ENCODE results near the gene ARL8B. TPM values are rescaled to one million over a fixed set of nuclear protein-coding genes. Genes with fewer than 3 reads are reported as not detected.

Gene ARL8B
- total and polyA plus RNA-seq, 4 donors = 20.2 to 36.2 (median 24.2) TPM

GRCh38 chr3:5092018-5092417, 30.1 kb upstream of the ARL8B start:
- WGBS = 74% methylated on average over 1 of the region's 1 CpG
- no peaks in the 10 kb centered on the region for H3K9me3 ChIP-seq (ENCODE audit: control insufficient read depth in 4 of 4, low read length in 3 of 4)
- peaks cover 0 to 5% (median 0%) of the 10 kb centered on the region in 4 donors for H3K27me3 ChIP-seq (ENCODE audit: control insufficient read depth in 4 of 4, insufficient read depth in 4 of 4, low read length in 3 of 4)
- no peaks in the 10 kb centered on the region for H3K36me3 ChIP-seq (ENCODE audit: control insufficient read depth in 4 of 4, insufficient read depth in 3 of 4, low read depth in 1 of 4, low read length in 3 of 4)
- TF ChIP-seq RAD21 (IDR thresholded peaks at IDR 0.05) (no peak), JUND (IDR thresholded peaks at IDR 0.05) (no peak), FOXA1 (IDR thresholded peaks at IDR 0.05) (no peak), GABPA (IDR thresholded peaks at IDR 0.05 in 1 of 2, conservative IDR thresholded peaks at IDR 0.05 in 1 of 2) (no peak), HNF4A (conservative IDR thresholded peaks at IDR 0.05) (no peak), EGR1 (IDR thresholded peaks at IDR 0.05; ENCODE audit: low read depth in 2 of 2) (no peak), SP1 (IDR thresholded peaks at IDR 0.05) (no peak), TAF1 (conservative IDR thresholded peaks at IDR 0.05) (no peak), RXRA (IDR thresholded peaks at IDR 0.05) (no peak), ZBTB33 (IDR thresholded peaks at IDR 0.05) (no peak), YY1 (IDR thresholded peaks at IDR 0.05) (no peak)
- TF ChIP-seq, protein P1, sequence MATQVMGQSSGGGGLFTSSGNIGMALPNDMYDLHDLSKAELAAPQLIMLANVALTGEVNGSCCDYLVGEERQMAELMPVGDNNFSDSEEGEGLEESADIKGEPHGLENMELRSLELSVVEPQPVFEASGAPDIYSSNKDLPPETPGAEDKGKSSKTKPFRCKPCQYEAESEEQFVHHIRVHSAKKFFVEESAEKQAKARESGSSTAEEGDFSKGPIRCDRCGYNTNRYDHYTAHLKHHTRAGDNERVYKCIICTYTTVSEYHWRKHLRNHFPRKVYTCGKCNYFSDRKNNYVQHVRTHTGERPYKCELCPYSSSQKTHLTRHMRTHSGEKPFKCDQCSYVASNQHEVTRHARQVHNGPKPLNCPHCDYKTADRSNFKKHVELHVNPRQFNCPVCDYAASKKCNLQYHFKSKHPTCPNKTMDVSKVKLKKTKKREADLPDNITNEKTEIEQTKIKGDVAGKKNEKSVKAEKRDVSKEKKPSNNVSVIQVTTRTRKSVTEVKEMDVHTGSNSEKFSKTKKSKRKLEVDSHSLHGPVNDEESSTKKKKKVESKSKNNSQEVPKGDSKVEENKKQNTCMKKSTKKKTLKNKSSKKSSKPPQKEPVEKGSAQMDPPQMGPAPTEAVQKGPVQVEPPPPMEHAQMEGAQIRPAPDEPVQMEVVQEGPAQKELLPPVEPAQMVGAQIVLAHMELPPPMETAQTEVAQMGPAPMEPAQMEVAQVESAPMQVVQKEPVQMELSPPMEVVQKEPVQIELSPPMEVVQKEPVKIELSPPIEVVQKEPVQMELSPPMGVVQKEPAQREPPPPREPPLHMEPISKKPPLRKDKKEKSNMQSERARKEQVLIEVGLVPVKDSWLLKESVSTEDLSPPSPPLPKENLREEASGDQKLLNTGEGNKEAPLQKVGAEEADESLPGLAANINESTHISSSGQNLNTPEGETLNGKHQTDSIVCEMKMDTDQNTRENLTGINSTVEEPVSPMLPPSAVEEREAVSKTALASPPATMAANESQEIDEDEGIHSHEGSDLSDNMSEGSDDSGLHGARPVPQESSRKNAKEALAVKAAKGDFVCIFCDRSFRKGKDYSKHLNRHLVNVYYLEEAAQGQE (IDR thresholded peaks at IDR 0.05) = no peak
- TF ChIP-seq, protein P2, sequence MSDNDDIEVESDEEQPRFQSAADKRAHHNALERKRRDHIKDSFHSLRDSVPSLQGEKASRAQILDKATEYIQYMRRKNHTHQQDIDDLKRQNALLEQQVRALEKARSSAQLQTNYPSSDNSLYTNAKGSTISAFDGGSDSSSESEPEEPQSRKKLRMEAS (IDR thresholded peaks at IDR 0.05) = no peak
- TF ChIP-seq, protein P3, sequence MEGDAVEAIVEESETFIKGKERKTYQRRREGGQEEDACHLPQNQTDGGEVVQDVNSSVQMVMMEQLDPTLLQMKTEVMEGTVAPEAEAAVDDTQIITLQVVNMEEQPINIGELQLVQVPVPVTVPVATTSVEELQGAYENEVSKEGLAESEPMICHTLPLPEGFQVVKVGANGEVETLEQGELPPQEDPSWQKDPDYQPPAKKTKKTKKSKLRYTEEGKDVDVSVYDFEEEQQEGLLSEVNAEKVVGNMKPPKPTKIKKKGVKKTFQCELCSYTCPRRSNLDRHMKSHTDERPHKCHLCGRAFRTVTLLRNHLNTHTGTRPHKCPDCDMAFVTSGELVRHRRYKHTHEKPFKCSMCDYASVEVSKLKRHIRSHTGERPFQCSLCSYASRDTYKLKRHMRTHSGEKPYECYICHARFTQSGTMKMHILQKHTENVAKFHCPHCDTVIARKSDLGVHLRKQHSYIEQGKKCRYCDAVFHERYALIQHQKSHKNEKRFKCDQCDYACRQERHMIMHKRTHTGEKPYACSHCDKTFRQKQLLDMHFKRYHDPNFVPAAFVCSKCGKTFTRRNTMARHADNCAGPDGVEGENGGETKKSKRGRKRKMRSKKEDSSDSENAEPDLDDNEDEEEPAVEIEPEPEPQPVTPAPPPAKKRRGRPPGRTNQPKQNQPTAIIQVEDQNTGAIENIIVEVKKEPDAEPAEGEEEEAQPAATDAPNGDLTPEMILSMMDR (IDR thresholded peaks at IDR 0.05; ENCODE audit: low read depth, low read length, missing input control) = no peak
- no peak overlapping the region for H3K9ac ChIP-seq (ENCODE audit: low read depth in 1 of 2, low read length in 2 of 2)
- no peak overlapping the region for H3K27ac ChIP-seq (ENCODE audit: low read depth in 1 of 2, low read length in 2 of 2)
- no peak overlapping the region for H3K4me3 ChIP-seq (ENCODE audit: low read depth in 1 of 3, low read length in 3 of 3)
- H3K4me1 ChIP-seq (ENCODE audit: control insufficient read depth in 4 of 4, insufficient read depth in 4 of 4, low read length in 3 of 4) = no peaks in the 10 kb centered on the region
- no peak for DNase-seq (ENCODE audit: low spot score)

GRCh38 chr3:5093731-5094130, 28.4 kb upstream of the ARL8B start:
- Histone ChIP-seq H3K9me3 (ENCODE audit: control insufficient read depth in 4 of 4, low read length in 3 of 4) (no peaks in the 10 kb centered on the region), H3K4me3 (ENCODE audit: low read depth in 1 of 3, low read length in 3 of 3) (no peak overlapping the region), H3K36me3 (ENCODE audit: control insufficient read depth in 4 of 4, insufficient read depth in 3 of 4, low read depth in 1 of 4, low read length in 3 of 4) (no peaks in the 10 kb centered on the region), H3K9ac (ENCODE audit: low read depth in 1 of 2, low read length in 2 of 2) (no peak overlapping the region), H3K27me3 (ENCODE audit: control insufficient read depth in 4 of 4, insufficient read depth in 4 of 4, low read length in 3 of 4) (peaks cover 0 to 5% (median 0%) of the 10 kb centered on the region in 4 donors), H3K4me1 (ENCODE audit: control insufficient read depth in 4 of 4, insufficient read depth in 4 of 4, low read length in 3 of 4) (no peaks in the 10 kb centered on the region), H3K27ac (ENCODE audit: low read depth in 1 of 2, low read length in 2 of 2) (no peak overlapping the region)
- DNase-seq (ENCODE audit: low spot score) = no peak
- WGBS = 92% methylated on average over 2 of the region's 2 CpGs
- TF ChIP-seq HNF4A (conservative IDR thresholded peaks at IDR 0.05) = no peak
- TF ChIP-seq TAF1 (conservative IDR thresholded peaks at IDR 0.05) = no peak
- TF ChIP-seq, protein P4, sequence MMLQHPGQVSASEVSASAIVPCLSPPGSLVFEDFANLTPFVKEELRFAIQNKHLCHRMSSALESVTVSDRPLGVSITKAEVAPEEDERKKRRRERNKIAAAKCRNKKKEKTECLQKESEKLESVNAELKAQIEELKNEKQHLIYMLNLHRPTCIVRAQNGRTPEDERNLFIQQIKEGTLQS (IDR thresholded peaks at IDR 0.05) = no peak
- TF ChIP-seq HNF4G (IDR thresholded peaks at IDR 0.05) = no peak
- TF ChIP-seq, protein P2 (IDR thresholded peaks at IDR 0.05) = no peak
- no peak for TF ChIP-seq FOXA2 (IDR thresholded peaks at IDR 0.05)
- no peak for TF ChIP-seq YY1 (IDR thresholded peaks at IDR 0.05)
- no peak for TF ChIP-seq NR2F2 (IDR thresholded peaks at IDR 0.05)
- no peak for TF ChIP-seq JUND (IDR thresholded peaks at IDR 0.05)
- TF ChIP-seq SP1 (IDR thresholded peaks at IDR 0.05) = no peak
- TF ChIP-seq RXRA (IDR thresholded peaks at IDR 0.05) = no peak
- no peak for TF ChIP-seq EGR1 (IDR thresholded peaks at IDR 0.05; ENCODE audit: low read depth in 2 of 2)
- no peak for TF ChIP-seq ZBTB33 (IDR thresholded peaks at IDR 0.05)
- TF ChIP-seq, protein P3 (IDR thresholded peaks at IDR 0.05; ENCODE audit: low read depth, low read length, missing input control) = no peak
- TF ChIP-seq GABPA (IDR thresholded peaks at IDR 0.05 in 1 of 2, conservative IDR thresholded peaks at IDR 0.05 in 1 of 2) = no peak

Data from liver (tissue), 9 donors.